T-helper 2 cell (primary cell): Measurements from ENCODE around the gene SPATA16.
A peak's percentile ranks its signal among the peaks of the same experiment; 100 is the strongest.
"Not testable (repeated sequence)": the region's sequence is repeated elsewhere in the genome, so short reads cannot be mapped to it uniquely, and the experiment has no call there.

Experiments
- DNase-seq, 5 experiments: peaks; one replicate each; pipeline versions ENCODE4 v3.0.0 to v3.0.0-alpha.2; 2012 to 2022
- total RNA-seq, 2 donors: gene quantifications; one replicate each; lab custom pipeline; 2026; lab: John Stamatoyannopoulos, UW

Gene SPATA16
- 0 reads per million in 2 donors for total RNA-seq

- no peak for DNase-seq
Measured at GRCh38 chr3:173140986-173141385, at the start of gene SPATA16. Gene SPATA16 (minus strand): TSS chr3:173141235. CDS start chr3:173117731, 23,504 bp downstream.

GRCh38 chr3:173183022-173183421 is 42.0 kb upstream of the SPATA16 start:
- DNase-seq = not testable (repeated sequence)

GRCh38 chr3:173173652-173174051 is 32.6 kb upstream of the SPATA16 start:
- no peak for DNase-seq

GRCh38 chr3:173159139-173159538 is 18.1 kb upstream of the SPATA16 start:
- DNase-seq = not testable (repeated sequence)

GRCh38 chr3:173156533-173156932 is 15.5 kb upstream of the SPATA16 start:
- not testable (repeated sequence) for DNase-seq

GRCh38 chr3:173153631-173154030 is 12.6 kb upstream of the SPATA16 start:
- DNase-seq = no peak

GRCh38 chr3:173139420-173139819 is 1.6 kb downstream of the SPATA16 start:
- no peak for DNase-seq

GRCh38 chr3:173138026-173138425 is 3.0 kb downstream of the SPATA16 start:
- no peak for DNase-seq

- DNase-seq = no peak
Measured at GRCh38 chr3:173135059-173135458, 6.0 kb downstream of the SPATA16 start.

GRCh38 chr3:173128633-173129032 is 12.4 kb downstream of the SPATA16 start:
- DNase-seq = no peak

- DNase-seq = no peak
Measured at GRCh38 chr3:173111321-173111720, 29.7 kb downstream of the SPATA16 start.

GRCh38 chr3:173109143-173109542 is 31.9 kb downstream of the SPATA16 start:
- no peak for DNase-seq

- no peak for DNase-seq
Measured at GRCh38 chr3:173103469-173103868, 37.6 kb downstream of the SPATA16 start.

GRCh38 chr3:173098959-173099358 is 42.1 kb downstream of the SPATA16 start:
- DNase-seq = no peak

GRCh38 chr3:173096994-173097785 is 43.8 kb downstream of the SPATA16 start:
- no peak for DNase-seq

GRCh38 chr3:173096140-173096539 is 44.9 kb downstream of the SPATA16 start:
- DNase-seq = no peak

GRCh38 chr3:173092038-173092437 is 49.0 kb downstream of the SPATA16 start:
- no peak for DNase-seq

- no peak for DNase-seq
Measured at GRCh38 chr3:173090492-173090891, 50.5 kb downstream of the SPATA16 start.

- no peak for DNase-seq
Measured at GRCh38 chr3:173089283-173089682, 51.8 kb downstream of the SPATA16 start.

GRCh38 chr3:173078525-173078924 is 62.5 kb downstream of the SPATA16 start:
- no peak for DNase-seq

GRCh38 chr3:173066044-173067004 is 74.7 kb downstream of the SPATA16 start:
- DNase-seq = no peak

GRCh38 chr3:173065543-173065981 is 75.5 kb downstream of the SPATA16 start:
- peak in 1 of 5 experiments; percentile 1 for DNase-seq

GRCh38 chr3:173064631-173065030 is 76.4 kb downstream of the SPATA16 start:
- no peak for DNase-seq
